ENCODE results near the gene IL20. TPM values are rescaled to one million over a fixed set of nuclear protein-coding genes. Genes with fewer than 3 reads are reported as not detected.

Gene IL20
- total RNA-seq, 4 donors from 2014 or later, result not detected

DNA sequence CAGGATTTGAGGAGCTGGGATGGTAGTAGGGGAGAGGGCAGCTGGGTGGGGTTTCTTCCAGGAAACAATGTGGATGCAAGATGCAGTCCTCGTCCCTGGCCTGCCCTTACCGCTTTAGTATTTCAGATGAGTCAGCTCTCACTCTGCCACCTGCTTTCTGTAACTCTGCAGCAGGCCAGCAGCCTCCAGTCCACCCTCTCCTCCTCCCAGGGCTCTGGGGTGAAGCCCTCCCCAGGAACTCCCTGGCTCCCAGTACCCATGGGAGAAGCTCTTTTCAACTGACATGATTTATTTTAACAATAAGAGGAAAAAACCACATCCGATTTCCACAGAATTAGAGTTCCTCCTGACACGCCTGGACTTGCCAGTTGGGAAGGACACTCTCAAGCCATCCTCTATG is 39.0 kb upstream of the IL20 start:
- WGBS, 2 donors, result 40 to 44% methylated on average over 4 of the region's 4 CpGs
- intact Hi-C loops (cut with DNase I; ENCODE audit: low total_unique reads), result no loop called here
- no peak for TF ChIP-seq POLR2A (IDR thresholded peaks at IDR 0.05)
- TF ChIP-seq, protein P1, sequence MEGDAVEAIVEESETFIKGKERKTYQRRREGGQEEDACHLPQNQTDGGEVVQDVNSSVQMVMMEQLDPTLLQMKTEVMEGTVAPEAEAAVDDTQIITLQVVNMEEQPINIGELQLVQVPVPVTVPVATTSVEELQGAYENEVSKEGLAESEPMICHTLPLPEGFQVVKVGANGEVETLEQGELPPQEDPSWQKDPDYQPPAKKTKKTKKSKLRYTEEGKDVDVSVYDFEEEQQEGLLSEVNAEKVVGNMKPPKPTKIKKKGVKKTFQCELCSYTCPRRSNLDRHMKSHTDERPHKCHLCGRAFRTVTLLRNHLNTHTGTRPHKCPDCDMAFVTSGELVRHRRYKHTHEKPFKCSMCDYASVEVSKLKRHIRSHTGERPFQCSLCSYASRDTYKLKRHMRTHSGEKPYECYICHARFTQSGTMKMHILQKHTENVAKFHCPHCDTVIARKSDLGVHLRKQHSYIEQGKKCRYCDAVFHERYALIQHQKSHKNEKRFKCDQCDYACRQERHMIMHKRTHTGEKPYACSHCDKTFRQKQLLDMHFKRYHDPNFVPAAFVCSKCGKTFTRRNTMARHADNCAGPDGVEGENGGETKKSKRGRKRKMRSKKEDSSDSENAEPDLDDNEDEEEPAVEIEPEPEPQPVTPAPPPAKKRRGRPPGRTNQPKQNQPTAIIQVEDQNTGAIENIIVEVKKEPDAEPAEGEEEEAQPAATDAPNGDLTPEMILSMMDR (IDR thresholded peaks at IDR 0.05), result no peak
- H3K4me3 ChIP-seq (ENCODE audit: low read depth, poor library complexity, severe bottlenecking), result no peak overlapping the region
- DNase-seq (ENCODE audit: low spot score in 2 of 2), result no peak

GRCh38 chr1:206828061-206828460 is 37.4 kb upstream of the IL20 start:
- no peak for TF ChIP-seq POLR2A (IDR thresholded peaks at IDR 0.05)
- TF ChIP-seq, protein P1 (IDR thresholded peaks at IDR 0.05), result no peak
- no peak overlapping the region for H3K4me3 ChIP-seq (ENCODE audit: low read depth, poor library complexity, severe bottlenecking)
- no peak for DNase-seq (ENCODE audit: low spot score in 2 of 2)
- intact Hi-C loops (cut with DNase I; ENCODE audit: low total_unique reads), result no loop called here
- WGBS, 2 donors, result 93 to 100% methylated on average over 1 of the region's 1 CpG

- H3K4me3 ChIP-seq (ENCODE audit: low read depth, poor library complexity, severe bottlenecking), result no peak overlapping the region
- DNase-seq (ENCODE audit: low spot score in 2 of 2), result no peak
- no peak for TF ChIP-seq POLR2A (IDR thresholded peaks at IDR 0.05)
- TF ChIP-seq, protein P1 (IDR thresholded peaks at IDR 0.05), result no peak
- WGBS, 2 donors, result 70 to 76% methylated on average over 4 of the region's 4 CpGs
- intact Hi-C loops (cut with DNase I; ENCODE audit: low total_unique reads), result no loop called here
Observed at GRCh38 chr1:206828765-206829164, 36.7 kb upstream of the IL20 start.

- 80 to 86% methylated on average over 6 of the region's 6 CpGs for WGBS, 2 donors
- H3K4me3 ChIP-seq (ENCODE audit: low read depth, poor library complexity, severe bottlenecking), result no peak overlapping the region
- no peak for TF ChIP-seq POLR2A (IDR thresholded peaks at IDR 0.05)
- TF ChIP-seq, protein P1 (IDR thresholded peaks at IDR 0.05), result no peak
- intact Hi-C loops (cut with DNase I; ENCODE audit: low total_unique reads), result no loop called here
- DNase-seq (ENCODE audit: low spot score in 2 of 2), result no peak
Observed at GRCh38 chr1:206829282-206829681, 36.1 kb upstream of the IL20 start.

GRCh38 chr1:206829875-206830274 is 35.5 kb upstream of the IL20 start:
- intact Hi-C loops (cut with DNase I; ENCODE audit: low total_unique reads), result no loop called here
- TF ChIP-seq, protein P1 (IDR thresholded peaks at IDR 0.05), result no peak
- TF ChIP-seq POLR2A (IDR thresholded peaks at IDR 0.05), result no peak
- H3K4me3 ChIP-seq (ENCODE audit: low read depth, poor library complexity, severe bottlenecking), result no peak overlapping the region
- WGBS, 2 donors, result 78 to 80% methylated on average over 2 of the region's 2 CpGs
- DNase-seq (ENCODE audit: low spot score in 2 of 2), result no peak

DNA sequence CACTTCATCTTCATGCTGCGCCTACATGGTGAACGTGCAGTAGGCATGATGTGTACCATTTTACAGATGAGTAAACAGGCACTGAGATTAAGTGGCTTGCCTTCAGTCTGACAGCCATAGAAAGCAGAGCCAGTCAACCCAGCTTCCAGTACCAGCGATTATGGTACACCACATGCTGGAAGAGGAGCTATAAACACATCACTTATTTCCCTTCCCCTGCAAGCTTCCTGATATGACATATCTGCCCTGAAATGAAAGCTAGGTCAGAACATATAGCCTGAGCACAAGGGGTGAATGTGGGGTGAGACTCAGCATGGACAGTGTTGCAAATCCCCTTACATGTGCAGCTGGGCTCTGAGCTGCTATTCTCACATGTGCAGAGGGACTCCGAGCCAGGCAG is 33.8 kb upstream of the IL20 start:
- no peak overlapping the region for H3K4me3 ChIP-seq (ENCODE audit: low read depth, poor library complexity, severe bottlenecking)
- TF ChIP-seq, protein P1 (IDR thresholded peaks at IDR 0.05), result no peak
- TF ChIP-seq POLR2A (IDR thresholded peaks at IDR 0.05), result no peak
- no peak for DNase-seq (ENCODE audit: low spot score in 2 of 2)
- 87 to 89% methylated on average over 4 of the region's 4 CpGs for WGBS, 2 donors
- intact Hi-C loops (cut with DNase I; ENCODE audit: low total_unique reads), result no loop called here
